Measurements from ENCODE around the gene CASP8AP2.

DNA sequence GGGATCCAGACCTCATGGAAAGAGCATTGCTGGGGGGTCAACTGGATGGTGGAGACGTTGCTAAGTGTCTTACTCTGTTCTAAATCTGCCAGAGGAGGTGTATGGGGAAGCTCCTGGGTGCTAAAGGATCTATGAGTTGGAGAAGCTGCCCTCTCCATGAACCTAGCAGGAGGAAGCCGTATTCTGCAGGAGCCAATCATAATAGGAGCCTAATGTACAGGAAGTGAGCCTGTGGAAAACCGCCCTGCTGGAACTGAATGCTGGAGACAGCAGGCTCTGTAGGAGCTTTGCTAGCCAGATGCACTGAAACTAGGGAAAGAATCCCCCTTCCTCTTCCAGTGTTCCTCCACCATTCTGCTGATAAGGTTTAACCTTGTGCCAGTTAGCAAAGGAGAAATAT is 10.9 kb downstream of the CASP8AP2 start:
- TF ChIP-seq EZH2 (IDR thresholded peaks at IDR 0.05; ENCODE audit: low read length), result no peak
- TF ChIP-seq, protein P1, sequence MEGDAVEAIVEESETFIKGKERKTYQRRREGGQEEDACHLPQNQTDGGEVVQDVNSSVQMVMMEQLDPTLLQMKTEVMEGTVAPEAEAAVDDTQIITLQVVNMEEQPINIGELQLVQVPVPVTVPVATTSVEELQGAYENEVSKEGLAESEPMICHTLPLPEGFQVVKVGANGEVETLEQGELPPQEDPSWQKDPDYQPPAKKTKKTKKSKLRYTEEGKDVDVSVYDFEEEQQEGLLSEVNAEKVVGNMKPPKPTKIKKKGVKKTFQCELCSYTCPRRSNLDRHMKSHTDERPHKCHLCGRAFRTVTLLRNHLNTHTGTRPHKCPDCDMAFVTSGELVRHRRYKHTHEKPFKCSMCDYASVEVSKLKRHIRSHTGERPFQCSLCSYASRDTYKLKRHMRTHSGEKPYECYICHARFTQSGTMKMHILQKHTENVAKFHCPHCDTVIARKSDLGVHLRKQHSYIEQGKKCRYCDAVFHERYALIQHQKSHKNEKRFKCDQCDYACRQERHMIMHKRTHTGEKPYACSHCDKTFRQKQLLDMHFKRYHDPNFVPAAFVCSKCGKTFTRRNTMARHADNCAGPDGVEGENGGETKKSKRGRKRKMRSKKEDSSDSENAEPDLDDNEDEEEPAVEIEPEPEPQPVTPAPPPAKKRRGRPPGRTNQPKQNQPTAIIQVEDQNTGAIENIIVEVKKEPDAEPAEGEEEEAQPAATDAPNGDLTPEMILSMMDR (optimal IDR thresholded peaks at IDR 0.05 in 1 of 3, IDR thresholded peaks at IDR 0.05 in 1 of 3, conservative IDR thresholded peaks at IDR 0.05 in 1 of 3; ENCODE audit: extremely low read depth in 1 of 3, insufficient read depth in 2 of 3, low read length in 3 of 3), result no peak
